Activated effector memory CD4-positive, alpha-beta T cell treated with Interleukin-2 at 50 U/mL for 16 hours (primary cell): Measurements from ENCODE around the gene ANKRD34C.
"Not testable (repeated sequence)": the region's sequence is repeated elsewhere in the genome, so short reads cannot be mapped to it uniquely, and the experiment has no call there.

Source experiments
- DNase-seq: peaks from one replicate; pipeline ENCODE4 v3.0.0-alpha.2; 2020

The ANKRD34C gene

DNA sequence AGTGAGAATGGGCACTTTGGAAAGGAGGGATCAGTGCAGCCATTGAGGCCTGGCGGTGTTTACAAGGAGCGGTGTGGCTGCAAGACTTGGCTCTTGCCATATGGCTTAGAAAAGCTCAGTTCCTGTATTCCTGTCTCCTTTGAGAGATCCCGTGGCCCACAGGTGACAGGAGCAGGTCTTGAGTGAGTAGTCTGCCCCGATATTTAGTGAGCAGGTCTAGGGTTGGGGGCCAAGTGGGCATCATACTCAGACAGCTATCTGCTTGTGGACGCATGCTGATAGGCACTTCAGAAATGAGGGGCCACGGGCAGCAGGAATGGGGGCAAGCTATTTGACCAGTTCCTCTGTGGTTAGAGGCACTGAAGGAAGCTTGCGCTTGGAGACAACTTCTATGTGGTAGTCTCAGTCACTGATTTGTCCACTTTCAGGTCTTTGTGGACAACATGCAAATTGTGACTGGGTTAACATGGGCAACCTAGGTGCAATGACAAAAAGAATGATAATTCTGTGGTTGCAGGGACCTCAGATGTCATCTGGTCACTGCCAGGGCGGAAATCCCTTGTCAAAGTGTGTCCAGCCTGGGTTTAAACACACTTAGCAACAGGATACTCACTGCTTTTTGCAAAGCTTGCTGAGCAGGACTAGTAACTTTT lies 29.5 kb downstream of the ANKRD34C start:
- no peak for DNase-seq

DNA sequence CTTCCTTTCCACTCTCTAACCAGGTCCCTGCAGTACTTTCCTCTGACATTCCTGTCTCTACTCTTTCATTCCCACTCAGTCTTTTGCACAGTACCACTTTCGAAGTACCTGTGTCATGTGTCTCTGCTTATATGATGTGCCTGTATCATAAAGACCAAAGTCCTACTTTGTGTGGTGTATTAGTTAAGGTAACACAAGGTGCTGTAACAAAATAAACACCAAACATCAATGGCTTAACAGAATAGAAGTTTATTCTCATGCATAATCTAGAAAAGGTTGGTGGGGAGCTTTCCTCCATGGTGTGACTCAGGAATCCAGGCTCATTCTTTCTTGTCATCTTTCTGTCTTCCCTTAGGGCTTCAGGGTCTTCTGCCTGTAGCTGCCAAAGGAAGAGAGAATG lies 31.7 kb downstream of the ANKRD34C start:
- no peak for DNase-seq

DNA sequence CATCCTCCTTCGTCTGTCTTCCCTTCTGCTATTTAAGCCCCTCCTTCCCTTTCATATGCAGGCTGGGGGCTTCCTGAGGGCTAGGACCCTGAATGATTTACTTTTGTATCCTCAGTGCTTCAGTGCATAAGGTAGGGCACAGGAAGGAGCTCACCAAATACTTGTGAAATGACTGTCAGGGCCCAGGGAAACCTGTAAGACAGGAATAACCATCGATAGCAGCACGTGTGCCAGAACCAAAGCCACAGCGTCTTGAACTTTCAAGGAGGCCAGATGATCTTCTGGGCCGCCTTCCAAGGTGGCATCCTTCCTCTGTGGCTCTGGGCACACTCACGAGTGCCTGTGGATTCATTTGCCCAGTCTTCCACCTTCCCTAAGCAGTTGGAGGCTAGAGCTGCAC lies 32.3 kb downstream of the ANKRD34C start:
- DNase-seq: no peak

DNA sequence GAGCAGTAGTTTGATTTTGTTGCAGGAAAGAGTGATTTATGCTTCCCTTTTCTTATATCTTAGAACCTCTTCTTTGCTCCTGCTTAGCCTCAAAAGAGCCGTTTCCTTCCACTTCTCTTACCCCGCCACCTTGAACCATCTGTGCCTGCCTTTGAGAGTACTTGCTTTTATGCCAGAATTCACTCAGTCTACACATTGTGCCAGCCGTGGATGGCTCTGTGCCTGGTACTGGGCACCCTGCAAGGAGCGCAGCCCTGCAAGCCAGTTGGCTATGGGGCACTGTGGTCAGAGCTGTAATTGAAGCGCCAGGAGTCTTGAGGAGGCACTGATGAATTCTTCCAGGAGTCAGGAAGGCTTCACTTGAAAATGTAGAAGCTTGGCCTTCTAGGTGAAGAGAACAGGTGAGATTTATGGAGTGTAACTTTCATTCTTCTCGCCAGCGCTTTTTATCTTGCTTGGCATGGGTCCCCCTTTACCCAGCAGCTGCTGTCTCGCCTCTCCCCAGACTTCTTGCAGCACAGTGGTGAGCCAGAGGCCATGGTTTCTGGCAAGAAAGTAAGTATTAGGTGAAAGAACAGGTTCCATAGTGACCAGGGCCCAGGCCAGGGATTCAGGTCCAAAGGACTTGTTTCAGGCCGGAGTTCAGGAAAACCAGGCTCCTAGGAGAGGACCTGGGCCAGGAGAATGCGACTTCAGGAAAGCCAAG lies 33.3 kb downstream of the ANKRD34C start:
- no peak for DNase-seq

DNA sequence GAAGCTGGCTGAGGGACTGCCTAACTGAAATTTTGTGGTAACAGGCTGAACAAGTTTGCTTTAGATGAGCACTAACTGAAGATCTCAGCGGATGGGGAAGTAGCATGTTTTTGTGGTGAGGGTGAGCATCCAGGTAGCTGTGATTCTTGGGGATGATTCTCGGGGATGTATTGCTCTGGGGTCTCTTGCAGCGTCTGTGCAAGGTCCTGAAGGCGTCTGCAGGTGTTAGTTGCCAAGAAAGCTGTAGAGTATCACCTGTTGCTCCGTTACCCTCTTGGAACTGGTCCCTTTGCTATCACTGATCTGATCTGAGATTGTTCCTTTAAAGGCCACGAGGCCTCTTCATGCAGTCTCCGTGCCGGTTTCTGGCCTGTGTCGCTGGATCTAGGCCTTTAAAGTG lies 34.3 kb downstream of the ANKRD34C start:
- no peak for DNase-seq

DNA sequence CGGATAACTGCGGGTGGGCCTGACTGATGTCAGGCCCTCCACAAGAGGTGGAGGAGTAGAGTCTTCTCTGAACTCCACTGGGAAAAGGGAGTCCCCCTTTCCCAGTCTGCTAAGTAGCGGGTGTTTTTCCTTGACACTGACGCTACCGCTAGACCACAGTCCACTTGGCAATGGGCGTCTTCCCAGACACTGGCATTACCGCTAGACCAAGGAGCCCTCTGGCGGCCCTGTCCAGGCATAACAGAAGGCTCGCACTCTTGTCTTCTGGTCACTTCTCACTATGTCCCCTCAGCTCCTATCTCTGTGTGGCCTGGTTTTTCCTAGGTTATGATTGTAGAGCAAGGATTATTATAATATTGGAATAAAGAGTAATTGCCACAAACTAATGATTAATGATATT lies 37.5 kb downstream of the ANKRD34C start:
- not testable (repeated sequence) for DNase-seq

DNA sequence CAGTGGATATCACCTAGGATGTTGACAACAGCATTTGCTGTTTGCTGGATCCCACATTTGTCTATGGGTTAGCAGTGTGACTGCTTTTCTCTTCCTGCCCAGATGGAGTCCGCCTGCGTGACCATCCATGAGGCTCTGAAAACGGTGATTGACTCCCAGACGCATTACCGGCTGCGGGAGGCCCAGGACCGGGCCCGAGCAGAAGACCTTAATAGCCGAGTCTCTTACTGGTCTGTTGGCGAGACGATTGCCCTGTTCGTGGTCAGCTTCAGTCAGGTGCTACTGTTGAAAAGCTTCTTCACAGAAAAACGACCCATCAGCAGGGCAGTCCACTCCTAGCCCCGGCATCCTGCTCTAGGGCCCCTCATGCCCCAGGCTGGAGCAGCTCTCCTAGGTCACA lies 39.4 kb downstream of the ANKRD34C start:
- no peak for DNase-seq

DNA sequence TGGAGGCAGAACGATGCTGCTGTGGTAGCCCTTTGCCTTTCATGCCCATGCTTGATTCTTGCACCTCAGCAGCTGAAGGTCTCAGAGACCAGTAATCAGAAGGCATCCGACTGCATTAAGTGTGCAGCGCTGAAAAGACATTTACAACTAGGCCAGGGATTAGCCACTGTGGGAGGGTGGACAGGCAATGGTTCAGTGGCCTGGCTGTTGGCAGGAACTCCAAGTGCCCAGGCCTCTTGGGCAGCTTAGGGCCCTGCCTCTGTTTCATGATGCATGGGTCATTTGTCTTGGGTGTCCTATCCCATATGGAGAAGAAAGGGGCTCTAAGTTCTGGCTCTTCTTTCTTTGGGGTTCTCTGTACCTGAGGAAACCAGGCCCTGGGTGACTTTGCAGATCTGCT lies 39.8 kb downstream of the ANKRD34C start:
- DNase-seq: no peak

DNA sequence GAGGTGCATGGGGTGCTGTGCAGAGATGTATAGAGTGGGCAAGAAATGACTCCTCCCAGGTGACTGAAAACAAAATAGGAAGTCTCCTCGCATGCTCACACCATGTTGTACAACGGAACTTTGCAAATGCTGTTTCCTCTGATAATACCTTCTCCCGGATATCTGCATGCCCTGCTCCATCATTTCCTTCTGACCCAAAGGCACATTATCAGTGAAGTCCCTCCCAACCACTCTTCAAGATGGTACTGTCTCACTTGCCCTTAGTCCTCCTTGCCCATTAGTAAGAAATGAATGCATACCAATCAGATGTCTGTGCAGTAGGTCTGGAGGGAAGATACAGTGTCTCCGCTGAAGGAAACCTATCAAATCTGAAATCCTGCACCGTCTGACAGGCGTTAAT lies 40.4 kb downstream of the ANKRD34C start:
- DNase-seq: no peak

DNA sequence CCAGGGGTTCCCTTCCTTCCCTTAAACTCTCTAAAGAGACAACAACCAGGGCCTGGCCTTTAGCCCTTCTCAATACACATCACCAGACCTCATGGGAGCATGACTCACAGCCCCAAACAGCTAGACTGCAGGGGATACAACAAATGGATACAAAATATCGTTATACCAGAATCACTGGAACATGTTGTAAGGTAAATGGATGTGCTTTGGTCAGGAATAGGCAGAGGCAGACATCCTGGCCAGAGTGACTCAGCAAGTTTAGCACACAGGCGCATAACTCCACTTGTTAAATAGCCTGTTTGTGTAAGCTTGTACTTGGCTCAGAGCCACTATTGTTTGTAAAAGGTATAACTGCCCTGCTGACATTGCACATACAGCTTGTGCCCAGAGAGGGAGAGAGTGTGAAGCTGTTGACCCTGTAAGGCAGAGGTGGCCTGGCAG lies 46.7 kb downstream of the ANKRD34C start:
- DNase-seq: no peak
